ENCODE data around the gene PARP3.

PARP3 gene

DNA sequence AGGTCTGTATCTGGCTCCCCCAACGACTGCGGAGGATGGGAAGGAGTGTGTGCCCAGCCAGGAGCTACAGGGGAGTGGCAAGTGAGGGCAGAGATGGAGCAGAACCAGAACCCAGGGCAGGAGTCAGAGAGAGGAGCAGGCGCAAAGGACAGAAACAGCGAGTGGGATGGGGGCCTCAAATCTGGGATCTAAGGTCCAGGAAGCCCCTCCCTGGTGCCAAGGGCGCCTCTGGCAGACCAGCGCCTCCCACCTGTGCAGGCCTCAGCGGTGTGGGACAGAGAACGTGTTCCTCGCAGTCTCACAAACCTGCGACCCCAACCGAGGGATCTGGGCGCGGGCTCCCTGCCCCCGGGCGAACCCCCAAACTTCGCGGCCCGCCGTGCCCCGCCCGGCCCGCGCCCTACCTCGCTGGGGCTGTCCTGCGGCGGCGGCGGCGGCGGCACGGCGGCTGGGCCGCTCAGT, 24.8 kb downstream of the PARP3 start:
- no peak for DNase-seq (ENCODE audit: low spot score)

GRCh38 chr3:51967384-51968169, 25.4 kb downstream of the PARP3 start, which contains the start of gene PCBP4:
Gene PCBP4, minus strand, starts transcription at chr3:51967454. Its CDS starts 6,214 bp downstream, at chr3:51961240.
- DNase-seq (ENCODE audit: low spot score): peak; percentile 84

DNA sequence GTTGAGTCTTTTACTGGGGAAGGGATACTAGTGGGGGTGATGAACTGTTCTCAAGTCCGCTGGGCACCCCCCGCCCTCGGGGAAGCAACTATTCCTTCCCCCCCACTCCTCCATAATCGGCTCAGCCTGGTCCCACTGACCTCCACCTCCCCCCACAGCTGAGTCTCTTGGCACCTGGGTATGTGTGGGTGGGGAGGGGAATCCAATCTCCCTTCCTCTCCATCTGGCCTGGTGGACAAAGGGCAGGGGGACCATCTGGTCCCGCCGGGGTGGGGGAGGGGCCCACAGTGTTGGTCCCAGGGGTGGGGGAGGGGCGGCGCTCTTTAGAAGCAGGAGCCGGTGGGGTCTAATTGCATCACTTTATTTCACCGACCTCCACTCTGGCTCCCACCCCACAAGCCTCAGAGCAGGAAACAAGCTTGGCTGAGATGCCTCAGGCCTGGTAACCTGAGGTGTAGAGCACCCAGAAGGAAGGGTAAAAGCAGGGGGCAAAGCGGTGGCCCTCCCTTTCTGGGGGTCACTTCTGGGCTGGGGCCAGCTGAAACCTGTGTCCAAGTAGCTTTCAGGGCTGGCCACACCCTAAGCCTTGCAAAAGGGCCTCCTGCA, 26.1 kb downstream of the PARP3 start:
- DNase-seq (ENCODE audit: low spot score): peak; percentile 36

GRCh38 chr3:51968883-51969678, 26.9 kb downstream of the PARP3 start:
- DNase-seq (ENCODE audit: low spot score): no peak

- no peak for DNase-seq (ENCODE audit: low spot score)
These were observed 27.7 kb downstream of the PARP3 start for GRCh38 chr3:51969841-51970240.

GRCh38 chr3:51970606-51971300, 28.6 kb downstream of the PARP3 start:
- DNase-seq (ENCODE audit: low spot score): no peak

DNA sequence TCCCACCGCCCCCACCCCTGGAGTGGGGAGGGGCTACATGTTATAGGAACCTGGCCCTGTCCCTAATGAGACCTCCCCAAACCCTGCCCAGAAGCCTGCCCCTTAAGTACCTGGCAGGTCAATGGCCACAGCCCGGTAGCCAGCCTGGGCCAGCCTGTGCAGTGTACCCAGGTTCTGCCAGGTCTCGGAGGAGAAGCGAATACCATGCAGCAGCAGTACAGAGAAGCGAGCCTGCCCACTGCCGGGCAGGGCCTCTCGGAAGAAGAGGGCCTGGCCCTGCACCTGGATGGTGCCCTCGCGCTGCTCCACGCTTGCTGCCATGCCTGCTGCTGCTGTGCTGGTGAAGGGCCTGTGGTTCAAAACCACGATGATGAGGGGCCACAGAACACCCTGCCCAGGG, 29.2 kb downstream of the PARP3 start:
- DNase-seq (ENCODE audit: low spot score): no peak

GRCh38 chr3:51974277-51974962, 32.3 kb downstream of the PARP3 start:
- DNase-seq (ENCODE audit: low spot score): no peak

DNA sequence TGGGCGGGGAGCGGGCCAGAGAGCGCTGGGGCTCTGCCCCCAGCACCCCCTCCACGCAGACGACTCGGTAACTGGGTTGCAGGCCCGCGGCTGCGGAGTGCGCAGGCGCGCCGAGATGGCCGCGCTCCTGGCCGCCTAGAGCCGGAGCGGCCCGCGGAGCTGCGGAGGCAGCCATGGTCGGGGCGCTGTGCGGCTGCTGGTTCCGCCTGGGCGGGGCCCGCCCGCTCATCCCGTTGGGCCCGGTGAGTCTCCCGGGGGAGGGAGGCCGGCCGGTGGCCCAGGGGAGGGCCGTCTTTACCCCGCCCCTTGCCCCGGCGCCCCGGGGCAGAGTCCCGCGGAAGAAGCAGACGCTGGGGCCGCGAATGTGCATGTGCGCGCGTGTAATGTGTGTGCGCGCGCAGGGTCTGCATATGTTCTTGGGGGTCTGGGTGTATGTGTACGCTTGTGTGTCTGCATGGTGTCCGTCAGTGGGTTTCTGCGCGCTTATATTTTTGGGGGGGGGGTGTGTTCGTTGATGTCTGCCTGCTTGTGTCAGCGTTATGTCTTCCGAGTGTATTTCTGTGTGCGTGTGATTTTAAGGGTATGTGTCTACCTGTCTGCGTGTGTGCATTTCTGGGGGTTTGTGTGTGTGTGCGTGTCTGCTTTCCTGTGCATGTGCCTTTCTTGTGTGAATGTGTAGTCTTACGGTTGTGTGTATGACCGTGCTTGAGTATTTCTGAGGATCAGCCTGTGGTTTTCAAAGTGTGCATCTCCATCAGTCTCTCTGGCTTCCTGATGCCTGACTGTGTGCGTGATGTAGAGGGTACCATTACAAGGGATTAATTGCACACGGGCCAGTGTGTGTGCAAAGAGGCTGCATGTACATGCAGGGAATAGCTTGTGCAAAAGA, 33.0 kb downstream of the PARP3 start, which contains the start of gene ABHD14A:
TSS of gene ABHD14A (plus strand) at position 102 of the 889 bp plus-strand sequence. CDS start at position 174, 72 bp downstream.
- peak; percentile 63 for DNase-seq (ENCODE audit: low spot score)

GRCh38 chr3:51975852-51976549, 33.8 kb downstream of the PARP3 start:
- peak; percentile 43 for DNase-seq (ENCODE audit: low spot score)

GRCh38 chr3:51977446-51978142, 35.4 kb downstream of the PARP3 start:
- DNase-seq (ENCODE audit: low spot score): no peak

DNA sequence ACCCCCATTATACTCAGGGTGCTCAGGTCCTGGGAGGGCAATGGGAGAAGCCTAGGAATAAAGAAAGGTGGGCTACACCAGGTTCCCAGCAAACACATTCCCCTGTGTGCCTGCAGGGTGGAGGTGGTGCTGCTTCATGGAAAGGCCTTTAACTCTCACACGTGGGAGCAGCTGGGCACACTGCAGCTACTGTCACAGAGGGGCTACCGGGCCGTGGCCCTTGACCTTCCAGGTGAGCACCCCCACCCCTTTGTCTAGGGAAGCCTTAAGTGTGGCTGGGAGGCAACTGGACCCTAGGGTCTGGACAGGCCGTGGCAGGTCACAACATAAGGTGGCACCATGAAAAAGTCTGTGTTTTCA, 36.0 kb downstream of the PARP3 start:
- no peak for DNase-seq (ENCODE audit: low spot score)

GRCh38 chr3:51980253-51980652, 38.1 kb downstream of the PARP3 start:
- DNase-seq (ENCODE audit: low spot score): no peak

DNA sequence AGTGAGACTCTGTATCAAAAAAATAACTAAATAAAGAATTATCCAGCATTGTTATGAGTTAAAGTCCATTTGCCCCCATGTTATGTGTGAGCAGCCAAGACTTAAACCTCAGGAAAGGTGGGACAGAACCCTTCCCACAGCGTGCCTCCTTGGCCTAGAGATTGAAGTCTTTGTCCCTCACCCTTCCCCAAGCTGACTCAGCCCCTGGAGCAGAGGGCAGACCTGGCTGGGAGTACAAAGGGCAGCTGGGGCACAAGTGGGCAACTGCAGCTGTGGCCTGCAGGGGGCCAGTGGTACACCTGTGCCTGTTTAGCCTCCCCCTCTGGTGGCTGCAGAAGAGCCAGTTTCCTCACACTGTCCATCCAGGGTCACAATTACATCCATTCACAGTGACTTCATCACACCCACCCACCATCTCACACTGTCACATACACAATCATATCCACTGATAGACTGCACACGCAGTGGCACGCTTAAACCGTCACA, 40.2 kb downstream of the PARP3 start:
- peak; percentile 94 for DNase-seq (ENCODE audit: low spot score)

DNA sequence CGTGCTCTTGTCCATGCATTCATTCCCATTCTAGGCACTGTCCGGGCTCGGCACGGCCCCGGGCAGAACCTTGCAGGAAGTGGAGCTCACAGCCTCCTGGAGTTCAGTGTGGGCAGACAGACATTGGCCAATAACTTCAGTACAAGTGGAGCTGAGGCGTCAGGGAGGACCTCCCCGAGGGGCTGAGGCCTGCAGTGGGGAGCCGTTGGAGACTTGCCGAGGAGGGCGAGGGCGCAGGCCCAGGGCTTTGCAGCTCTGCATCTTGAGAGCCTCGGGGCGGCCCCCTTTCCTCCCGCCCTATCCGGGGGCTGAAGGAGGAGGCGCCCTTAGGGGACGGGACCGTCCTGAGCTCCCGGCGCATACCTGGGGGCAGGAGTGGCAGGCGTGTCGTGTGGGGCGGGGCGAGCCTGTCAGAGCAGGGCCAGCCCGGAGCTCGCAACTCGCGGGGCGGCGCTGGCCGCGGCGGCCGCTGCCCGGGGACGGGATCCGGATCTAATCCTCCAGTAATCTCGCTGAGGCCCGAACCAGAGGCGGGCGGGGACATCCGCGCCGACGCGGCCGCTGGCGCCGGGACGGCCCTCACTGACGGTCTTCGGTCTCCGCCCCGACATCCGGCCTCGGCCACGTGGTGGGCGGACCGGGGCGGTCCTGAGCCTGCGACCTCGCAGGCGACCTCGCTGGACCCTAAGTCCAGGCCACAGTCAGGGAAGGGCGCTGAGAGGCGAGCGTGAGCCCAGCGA, 40.8 kb downstream of the PARP3 start, which contains the start of gene ACY1:
TSS of gene ACY1 (plus strand) at position 698 of the 740 bp plus-strand sequence. CDS start 530 bp downstream, outside the sequence.
- DNase-seq (ENCODE audit: low spot score): peak; percentile 88

DNA sequence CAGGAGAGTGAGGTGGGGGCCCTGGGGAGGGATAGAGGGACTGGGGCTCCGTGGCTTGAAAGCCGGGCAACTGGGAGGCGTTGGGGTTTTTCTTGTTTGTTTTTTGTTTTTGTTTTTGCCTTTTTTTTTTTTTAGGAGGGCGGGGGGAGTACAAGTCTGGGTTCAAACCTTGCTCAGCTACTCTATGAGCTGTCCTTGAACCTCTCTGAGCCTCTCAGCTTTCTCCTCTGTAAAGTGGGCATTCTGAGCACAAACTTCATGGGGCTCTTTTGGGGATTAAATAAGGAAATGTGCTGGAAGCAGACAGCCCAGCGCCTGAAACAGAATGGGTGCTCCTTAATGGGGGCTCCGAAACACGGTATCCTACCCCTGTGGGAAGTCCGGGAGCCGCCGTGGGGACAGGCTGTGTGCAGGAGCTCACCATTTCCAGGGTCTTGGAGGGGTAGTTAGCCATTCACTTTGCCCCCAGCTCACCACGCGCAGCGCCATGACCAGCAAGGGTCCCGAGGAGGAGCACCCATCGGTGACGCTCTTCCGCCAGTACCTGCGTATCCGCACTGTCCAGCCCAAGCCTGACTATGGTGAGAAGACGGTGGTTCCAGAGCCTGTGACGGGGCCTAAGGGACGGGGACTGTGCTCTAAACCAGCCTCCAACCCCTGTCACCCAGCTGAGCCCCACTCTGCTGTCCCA, 41.6 kb downstream of the PARP3 start:
- DNase-seq (ENCODE audit: low spot score): no peak

DNA sequence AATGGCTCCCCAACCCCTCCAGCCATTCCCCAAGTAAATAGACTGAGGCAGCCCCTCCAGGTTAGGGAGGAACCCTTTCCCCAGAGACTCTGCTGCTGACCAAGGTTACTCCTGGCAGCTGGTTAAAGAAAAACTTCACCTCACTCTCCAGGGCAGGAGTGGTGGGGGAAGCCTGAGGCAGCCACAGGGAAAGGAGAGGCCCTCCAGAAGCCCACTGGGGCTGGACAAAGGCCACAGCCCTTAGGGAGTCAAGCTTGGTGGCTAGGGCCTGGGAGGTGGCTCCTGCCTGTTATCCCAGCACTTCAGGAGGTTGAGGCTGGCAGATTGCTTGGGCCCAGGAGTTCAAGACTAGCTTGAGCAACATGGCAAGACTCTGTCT, 42.1 kb downstream of the PARP3 start:
- DNase-seq (ENCODE audit: low spot score): no peak
